ENCODE data around the gene PIP4K2A.

- TF ChIP-seq, protein P1, sequence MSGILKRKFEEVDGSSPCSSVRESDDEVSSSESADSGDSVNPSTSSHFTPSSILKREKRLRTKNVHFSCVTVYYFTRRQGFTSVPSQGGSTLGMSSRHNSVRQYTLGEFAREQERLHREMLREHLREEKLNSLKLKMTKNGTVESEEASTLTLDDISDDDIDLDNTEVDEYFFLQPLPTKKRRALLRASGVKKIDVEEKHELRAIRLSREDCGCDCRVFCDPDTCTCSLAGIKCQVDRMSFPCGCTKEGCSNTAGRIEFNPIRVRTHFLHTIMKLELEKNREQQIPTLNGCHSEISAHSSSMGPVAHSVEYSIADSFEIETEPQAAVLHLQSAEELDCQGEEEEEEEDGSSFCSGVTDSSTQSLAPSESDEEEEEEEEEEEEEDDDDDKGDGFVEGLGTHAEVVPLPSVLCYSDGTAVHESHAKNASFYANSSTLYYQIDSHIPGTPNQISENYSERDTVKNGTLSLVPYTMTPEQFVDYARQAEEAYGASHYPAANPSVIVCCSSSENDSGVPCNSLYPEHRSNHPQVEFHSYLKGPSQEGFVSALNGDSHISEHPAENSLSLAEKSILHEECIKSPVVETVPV (CRISPR knock-in tag; IDR thresholded peaks at IDR 0.05): no peak
- TF ChIP-seq TCF4 (CRISPR knock-in tag; IDR thresholded peaks at IDR 0.05; ENCODE audit: borderline replicate concordance) (no peak), PATZ1 (CRISPR knock-in tag; IDR thresholded peaks at IDR 0.05; ENCODE audit: borderline replicate concordance) (no peak), ZC3H10 (CRISPR knock-in tag; IDR thresholded peaks at IDR 0.05) (no peak), ARNTL (CRISPR knock-in tag; IDR thresholded peaks at IDR 0.05; ENCODE audit: borderline replicate concordance, low read depth) (no peak), POU6F1 (CRISPR knock-in tag; IDR thresholded peaks at IDR 0.05; ENCODE audit: borderline replicate concordance, low read depth) (no peak), CREB5 (CRISPR knock-in tag; IDR thresholded peaks at IDR 0.05; ENCODE audit: low read depth) (no peak), ZFP3 (CRISPR knock-in tag; IDR thresholded peaks at IDR 0.05) (no peak), ZNF565 (CRISPR knock-in tag; conservative IDR thresholded peaks at IDR 0.05; ENCODE audit: low read depth) (no peak), RARB (CRISPR knock-in tag; IDR thresholded peaks at IDR 0.05) (no peak), CSDC2 (CRISPR knock-in tag; IDR thresholded peaks at IDR 0.05) (no peak)
Measured at GRCh38 chr10:22570733-22571430, 143.5 kb downstream of the PIP4K2A start.

Measured in SK-N-SH treated with all-trans-retinoic acid at 6 μM for 48 hours (cell line).